ENCODE measurements around the gene COL18A1. TPM values are rescaled to one million over a fixed set of nuclear protein-coding genes. Genes with fewer than 3 reads are reported as not detected.
"Not testable (repeated sequence)": the region's sequence is repeated elsewhere in the genome, so short reads cannot be mapped to it uniquely, and the experiment has no call there.

Gene COL18A1
- total RNA-seq, 1 donor from 2014 or later: 1,391 TPM

DNA sequence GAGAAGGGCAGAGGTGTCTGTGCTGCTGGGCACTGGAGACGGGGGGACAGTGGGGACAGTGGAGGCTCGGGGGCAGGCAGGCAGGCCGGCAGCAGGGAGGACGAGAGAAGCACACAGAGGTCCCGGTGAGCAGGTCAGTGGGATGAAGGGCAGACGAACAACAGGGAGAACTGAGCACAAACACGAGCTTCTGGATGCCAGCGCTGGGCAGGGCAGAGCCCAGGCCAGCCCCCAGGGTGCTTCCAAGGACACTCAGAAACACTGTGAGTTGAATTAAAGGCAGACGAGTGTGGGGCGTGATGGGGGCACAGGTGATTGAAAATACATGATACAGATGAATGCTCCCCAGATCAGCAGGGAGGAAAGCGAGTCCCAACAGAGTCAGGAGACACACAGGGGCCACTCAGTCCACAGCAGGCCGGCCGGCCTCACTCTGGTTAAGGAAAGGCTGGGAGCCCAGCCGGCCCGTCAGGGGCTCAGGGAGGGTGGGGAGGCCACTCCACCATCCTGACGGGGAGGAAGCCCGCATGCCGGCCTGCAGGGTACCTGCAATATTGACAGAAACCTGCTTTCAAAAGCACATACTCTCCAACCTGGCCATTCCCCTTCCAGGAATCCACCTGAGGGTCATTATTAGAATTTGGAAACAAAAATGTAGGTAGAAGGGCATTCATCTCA lies 123.2 kb downstream of the COL18A1 start:
- no peak for DNase-seq (ENCODE audit: extremely low read depth, low read depth, low spot score)

DNA sequence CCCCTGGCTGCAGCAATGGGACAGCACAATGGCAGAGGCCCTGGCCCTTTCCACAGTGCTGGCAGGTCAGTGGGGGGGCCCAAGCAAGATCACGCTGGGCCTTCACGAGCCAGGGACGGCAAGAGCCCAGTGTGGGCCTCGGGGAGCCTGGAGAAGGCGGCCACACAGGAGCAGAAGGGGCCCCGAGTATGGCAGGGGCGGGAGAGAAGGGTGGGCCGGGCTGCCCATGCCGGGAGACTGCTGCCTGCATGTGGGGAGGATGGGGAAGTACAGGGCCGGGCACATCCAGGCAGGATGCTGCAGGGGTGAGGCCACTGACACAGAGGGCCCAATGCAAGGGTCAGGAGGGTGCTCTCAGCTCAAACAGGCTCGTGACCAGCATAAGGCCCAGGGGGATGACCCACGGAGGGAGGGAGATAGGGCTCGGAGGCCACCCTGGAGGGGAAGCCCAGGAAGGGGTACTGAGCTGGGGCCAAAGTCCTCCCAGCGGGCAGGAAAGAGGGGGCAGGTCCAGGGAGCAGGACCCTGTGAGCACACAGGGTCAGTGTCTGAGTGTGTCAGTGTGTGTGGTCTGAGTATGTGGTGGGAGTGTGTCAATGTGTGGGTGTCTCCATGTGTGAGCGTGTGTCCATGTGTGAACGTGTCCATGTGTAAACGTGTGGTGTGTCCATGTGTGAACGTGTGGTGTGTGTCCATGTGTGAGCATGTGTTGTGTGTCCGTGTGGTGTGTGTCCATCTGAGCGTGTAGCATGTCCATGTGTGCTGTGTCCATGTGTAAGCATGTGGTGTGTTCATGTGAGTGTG lies 124.2 kb downstream of the COL18A1 start:
- DNase-seq (ENCODE audit: extremely low read depth, low read depth, low spot score): no peak

DNA sequence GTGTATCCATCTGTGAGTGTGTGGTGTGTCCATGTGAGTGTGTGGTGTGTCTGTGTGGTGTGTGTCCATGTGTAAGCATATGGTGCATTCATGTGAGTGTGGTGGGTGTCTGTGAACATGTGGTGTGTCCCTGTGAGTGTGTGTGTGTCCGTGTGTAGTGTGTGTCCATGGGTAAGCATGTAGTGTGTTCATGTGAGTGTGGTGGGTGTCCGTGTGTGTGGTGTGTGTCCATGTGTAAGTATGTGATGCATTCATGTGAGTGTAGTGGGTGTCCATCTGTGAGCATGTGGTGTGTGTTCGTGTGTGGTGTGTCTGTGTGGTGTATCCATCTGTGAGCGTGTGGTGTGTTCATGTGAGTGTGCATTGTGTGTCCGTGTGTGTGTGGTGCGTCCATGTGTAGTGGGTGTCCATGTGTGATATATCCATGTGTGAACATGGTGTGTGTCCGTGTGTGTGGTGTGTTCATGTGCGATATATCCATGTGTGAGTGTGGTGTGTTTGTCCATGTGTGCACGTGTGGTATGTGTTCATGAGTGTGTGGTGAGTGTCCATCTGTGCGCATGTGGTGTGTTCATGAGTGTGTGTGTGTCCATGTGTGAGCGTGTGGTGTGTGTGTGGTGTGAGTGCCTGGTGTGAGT lies 124.9 kb downstream of the COL18A1 start:
- no peak for DNase-seq (ENCODE audit: extremely low read depth, low read depth, low spot score)

DNA sequence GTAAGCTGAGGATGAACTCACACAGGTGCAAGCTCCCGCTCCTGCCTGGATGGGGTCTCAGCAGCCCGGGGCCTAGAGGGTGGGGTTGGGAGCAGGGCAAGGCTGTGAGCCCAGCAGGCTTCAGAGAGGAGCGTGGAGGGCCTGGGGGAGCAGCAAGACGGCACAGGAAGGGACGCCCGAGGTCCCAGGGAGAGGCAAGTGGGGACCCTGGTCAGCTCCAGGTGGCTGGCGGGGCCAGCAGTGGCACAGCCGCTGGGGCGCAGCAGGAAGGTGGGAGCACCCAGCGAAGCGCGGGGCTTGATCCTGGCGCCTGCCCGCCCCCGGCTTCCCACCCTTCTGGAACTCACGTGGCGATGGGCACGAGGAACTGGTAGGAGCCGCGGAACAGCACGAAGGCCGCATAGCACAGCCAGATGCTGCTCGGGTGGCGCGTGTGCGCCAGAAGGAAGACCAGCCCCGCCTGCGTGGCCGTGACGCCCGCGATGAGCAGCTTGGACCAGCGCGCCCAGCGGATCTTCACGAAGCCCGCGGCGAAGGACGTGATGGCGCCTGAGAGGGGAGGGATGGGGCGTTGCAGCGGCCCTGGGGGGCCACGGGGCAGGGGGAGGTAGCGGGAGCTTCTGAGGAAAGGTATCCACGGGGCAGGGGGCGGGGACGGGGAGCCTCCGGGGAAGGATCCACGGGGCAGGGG lies 125.6 kb downstream of the COL18A1 start:
- DNase-seq (ENCODE audit: extremely low read depth, low read depth, low spot score): no peak

DNA sequence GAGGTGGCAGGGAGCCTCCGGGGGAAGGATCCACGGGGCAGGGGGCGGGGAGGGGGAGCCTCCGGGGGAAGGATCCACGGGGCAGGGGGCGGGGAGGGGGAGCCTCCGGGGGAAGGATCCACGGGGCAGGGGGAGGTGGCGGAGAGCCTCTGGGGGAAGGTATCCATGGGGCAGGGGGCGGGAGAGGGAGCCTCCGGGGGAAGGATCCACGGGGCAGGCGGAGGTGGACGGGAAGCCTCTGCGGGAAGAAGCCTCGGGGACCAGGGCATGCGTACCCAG lies 126.1 kb downstream of the COL18A1 start:
- not testable (repeated sequence) for DNase-seq (ENCODE audit: extremely low read depth, low read depth, low spot score)

DNA sequence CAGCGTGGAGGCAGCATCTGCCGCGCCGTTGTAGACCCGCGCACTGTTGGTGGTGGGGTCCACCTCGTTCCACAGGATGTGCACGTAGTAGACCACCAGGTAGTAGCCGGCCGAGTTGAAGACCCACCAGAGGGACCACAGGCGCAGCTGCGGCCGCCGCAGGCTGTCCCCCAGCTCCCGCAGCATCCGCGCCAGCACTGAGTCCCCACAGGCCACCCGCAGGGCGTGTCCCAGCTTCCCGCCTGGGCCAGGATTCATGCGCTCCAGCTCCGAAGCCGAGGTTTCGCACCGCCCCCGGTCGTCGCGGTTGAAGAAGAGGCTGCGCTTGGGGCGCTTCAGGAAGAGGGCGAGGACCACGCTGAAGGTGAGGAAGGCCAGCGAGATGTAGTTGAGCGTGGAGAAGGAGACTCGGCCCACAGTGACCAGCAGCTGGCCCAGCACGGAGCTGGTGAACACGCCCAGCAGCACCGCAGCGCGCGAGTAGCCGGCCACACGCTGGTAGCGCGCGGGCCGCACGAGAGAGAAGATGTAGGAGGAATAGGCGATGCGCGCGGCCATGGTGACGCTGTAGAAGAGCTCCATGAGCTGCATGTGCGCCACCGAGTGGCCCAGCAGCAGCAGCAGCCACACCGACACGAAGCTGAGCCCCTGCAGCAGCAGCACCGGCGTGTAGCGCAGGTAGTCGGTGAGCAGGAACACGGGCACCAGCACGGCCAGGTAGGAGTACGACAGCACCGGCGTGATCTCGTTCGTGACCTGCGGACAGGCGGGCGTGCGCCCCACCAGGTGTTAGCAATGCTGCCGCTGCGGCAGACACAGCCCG lies 126.6 kb downstream of the COL18A1 start:
- no peak for DNase-seq (ENCODE audit: extremely low read depth, low read depth, low spot score)

DNA sequence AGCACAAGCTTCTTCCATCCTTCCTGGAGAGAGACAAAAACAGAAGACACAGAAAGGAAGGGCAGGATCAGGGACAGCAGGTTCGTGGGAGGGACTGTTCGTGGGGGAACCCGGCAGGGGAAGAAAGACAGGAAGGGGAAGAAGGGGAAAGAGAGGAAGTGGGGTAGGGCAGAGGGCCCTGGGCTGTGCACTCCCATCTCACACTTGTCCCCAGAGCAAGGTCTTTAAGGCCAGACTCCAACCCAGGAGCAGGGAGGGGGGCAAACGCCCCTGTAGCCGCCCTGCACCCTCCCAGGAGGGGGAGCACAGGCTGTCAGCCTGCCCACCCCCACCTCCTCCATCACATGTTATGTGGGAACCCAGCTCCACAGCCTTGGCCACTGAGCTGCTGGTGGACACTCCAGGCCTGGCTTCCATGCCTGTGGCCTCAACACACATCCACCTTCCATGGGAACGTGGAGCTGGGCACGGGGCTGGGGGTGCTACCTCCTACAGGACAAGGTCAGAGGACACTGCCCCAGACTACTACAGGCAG lies 127.9 kb downstream of the COL18A1 start:
- no peak for DNase-seq (ENCODE audit: extremely low read depth, low read depth, low spot score)

DNA sequence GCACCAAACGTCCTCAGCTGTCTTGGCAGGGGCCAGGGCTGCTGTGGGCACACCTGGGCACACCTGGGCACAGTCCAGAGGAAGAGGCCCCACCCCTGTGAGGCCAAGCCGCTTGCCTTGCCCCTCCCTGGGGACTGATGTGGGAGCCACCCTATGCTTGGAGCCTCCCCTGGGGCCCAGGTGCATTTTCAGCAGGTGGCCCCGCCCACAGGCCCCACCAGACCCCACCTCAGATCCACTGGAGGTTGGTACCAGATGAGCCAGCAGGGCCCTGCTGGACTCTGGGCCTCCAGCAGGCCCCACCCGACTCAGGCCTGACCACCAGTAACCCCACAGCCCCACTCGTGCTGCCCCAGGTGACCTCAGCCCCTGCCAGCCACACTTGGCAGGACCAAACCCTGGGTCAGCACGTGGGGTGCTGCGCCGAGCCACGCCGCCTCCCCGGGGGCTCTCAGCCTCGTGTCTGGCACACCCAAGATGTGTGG lies 128.4 kb downstream of the COL18A1 start:
- DNase-seq (ENCODE audit: extremely low read depth, low read depth, low spot score): no peak

DNA sequence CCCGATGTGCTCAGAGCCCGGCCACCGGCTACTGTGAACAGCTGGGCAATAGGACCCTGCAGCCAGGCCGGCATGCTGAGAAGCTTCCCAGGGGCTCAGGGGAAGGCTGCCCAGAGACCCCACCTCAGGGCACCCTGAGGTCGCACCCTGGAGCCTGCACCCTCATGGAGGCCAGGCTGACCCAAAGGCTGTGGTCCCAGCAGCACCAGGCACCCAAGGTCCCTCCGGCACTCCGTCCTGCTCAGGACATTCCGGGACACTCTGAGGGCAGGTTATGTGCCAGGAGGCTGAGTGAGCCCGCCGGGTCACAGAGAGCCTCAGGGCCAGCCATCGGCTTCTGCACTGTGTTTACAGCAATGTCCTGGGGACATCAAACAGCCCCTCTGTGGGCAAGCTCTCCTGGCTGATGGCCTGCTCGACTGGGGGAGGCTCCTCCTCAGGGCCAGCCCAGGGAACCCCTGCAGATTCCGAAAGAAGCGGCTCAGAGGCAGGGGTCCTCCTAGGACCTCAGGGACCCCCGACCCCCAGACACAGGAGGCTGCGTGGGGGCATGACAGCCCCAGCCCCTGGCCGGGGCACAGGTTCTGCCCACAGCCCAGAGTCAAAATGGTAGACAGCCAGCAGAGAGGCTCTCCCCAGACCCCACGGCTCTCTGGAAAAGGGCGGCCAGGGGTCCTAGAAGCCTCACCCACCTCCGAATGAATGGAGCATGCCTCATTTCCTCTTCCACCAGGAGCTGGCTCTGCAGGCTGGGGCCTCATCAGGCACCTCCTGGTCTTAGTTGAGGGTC lies 129.1 kb downstream of the COL18A1 start:
- no peak for DNase-seq (ENCODE audit: extremely low read depth, low read depth, low spot score)

DNA sequence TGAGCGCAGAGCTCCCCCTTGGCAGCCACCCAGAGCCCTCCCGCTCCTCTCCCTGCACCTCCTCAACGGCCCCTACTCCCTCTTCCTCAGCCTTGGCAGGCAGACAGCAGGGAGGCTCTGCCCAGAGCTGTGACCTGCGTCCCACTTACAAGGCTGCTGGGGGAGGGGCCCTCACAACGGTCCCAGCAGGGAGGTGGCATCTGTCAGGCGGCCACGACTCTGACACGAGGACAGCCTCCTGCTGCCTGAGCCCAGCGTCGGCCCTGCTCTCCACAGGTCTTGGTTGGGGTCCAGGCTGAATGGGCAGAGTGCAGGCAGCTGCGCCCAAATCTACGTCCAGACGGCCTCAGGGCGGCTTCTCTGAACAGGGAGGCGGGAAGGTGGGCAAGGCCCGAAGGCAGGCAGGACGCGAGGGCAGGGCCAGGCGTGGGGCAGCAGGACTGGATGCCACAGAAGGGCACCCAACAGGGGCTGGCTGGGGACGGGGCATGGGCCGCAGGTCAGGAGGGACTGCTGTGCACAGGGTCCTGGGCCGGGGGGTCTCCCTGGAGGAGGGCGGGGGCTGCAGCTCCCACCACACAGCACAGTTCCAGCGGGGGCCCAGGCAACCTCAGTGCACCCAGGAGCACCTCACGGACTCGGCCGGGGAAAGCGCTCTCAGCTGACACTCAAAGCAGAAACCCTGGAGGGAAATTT lies 129.8 kb downstream of the COL18A1 start:
- no peak for DNase-seq (ENCODE audit: extremely low read depth, low read depth, low spot score)

DNA sequence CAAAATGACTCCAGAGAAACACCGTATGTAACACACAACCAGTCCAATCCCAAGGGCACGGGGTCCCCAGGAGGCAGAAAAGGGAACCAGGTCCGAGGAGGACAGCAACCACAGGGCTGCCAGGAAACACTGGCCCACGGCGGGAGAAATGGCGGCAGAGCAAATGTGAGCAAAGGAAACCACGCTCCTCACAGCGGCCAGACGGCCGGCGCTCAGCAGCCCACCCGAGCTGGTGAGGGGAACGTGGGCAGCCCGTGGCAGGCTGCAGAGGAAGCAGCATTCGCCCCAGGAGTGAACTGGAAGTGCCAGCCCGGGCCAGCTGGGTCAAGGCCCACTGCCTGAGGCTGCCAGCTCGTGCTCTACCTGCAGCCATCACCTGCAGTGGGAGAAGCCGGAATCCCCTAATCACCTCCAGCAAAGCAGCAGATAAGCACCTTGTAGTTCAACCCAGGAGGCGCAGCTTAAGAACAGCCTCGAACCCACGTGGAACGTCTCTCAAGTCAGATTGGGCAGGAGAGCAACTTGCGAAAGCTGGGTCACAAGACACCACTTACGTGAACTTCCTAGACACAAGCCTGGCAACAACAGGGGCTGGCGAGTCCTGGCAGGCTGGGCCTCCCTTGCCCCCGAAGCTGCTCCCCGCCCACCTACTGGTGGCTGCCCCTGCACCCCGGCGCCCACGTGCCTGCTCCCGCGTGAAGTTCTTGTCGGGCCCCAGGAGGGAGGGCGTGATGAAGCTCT lies 130.5 kb downstream of the COL18A1 start:
- no peak for DNase-seq (ENCODE audit: extremely low read depth, low read depth, low spot score)

DNA sequence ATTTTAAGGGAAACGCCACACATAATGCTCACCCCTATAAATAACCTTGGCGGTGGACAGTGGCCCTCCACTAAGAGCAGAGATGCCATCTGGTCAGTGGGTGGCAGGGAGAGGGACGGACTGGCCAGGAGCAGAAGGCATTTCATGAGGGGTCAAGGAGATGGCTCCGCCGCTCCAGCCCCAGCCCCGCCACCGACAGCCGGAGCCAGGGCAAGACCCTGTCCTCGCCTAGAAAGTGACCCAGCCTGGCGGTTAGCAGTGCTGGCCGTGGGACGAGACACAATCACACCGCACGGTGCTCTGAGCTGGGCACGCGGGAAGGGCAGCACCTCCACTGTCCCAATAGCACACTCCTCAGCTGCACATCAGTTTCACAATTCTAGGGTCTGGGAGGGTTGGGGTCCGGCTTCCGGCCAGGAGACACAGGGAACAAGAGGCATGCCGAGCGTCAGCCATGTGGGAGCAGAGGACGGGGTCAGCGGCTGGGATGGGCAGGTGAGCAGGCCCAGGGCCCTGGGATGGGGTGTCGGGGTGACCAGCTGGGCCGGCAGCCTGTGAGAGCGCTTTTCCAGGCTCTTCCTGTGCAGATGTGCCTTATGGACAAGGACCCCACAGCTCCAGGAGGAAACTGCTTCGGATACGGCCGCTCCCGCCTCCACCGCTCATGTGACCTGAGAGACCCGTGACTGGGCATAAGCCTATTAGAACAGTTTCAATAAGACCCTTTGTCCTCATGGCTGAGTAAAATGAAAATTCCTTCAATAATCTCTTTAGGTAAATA lies 131.5 kb downstream of the COL18A1 start:
- no peak for DNase-seq (ENCODE audit: extremely low read depth, low read depth, low spot score)

DNA sequence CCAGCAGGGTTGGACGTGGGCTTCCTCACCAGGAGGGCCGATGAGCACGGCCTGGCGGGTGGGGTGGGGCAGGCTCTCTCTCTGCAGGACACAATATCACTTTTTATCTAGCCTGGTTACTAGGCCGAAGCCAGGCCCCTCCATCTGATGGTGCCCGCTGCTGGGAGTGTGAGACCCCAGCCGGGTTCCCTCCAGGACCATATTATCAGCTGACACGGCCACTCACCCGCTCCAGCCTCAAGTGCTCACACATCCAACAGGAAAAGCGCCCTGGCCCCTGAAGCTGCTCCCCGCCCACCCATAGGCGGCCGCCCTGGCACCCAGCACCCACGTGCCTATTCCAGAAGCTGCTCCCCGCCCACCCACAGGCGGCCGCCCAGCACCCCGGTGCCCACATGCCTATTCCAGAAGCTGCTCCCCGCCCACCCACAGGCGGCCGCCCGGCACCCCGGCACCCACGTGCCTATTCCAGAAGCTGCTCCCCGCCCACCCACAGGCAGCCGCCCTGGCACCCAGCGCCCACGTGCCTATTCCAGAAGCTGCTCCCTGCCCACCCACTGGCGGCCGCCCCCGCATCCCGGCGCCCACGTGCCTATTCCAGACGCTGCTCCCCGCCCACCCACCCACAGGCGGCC lies 132.3 kb downstream of the COL18A1 start:
- no peak for DNase-seq (ENCODE audit: extremely low read depth, low read depth, low spot score)

DNA sequence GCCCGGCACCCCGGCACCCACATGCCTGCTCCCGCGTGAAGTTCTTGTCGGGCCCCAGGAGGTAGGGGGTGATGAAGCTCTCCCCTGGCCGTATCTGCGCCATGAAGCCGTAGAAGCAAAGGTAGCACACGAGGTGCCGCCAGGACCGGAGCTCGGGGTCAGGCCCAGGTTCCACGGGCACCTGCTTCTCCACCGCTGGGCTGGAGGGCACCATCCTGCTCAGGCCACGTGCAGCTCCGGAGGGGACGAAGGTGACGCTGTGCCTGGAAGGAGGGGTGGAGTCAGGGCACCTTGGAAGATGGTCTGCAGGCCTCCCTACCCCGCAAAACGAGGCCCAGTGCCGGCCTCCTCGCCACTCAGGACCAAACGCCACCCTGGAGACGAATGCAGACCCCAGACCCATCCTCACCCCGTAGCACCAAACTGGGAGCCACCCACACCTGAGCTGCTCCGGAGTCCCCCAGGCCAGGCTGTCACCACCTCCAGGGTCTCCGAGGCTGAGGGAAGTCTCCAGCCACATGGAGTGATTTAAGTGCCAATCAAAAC lies 132.9 kb downstream of the COL18A1 start:
- no peak for DNase-seq (ENCODE audit: extremely low read depth, low read depth, low spot score)

DNA sequence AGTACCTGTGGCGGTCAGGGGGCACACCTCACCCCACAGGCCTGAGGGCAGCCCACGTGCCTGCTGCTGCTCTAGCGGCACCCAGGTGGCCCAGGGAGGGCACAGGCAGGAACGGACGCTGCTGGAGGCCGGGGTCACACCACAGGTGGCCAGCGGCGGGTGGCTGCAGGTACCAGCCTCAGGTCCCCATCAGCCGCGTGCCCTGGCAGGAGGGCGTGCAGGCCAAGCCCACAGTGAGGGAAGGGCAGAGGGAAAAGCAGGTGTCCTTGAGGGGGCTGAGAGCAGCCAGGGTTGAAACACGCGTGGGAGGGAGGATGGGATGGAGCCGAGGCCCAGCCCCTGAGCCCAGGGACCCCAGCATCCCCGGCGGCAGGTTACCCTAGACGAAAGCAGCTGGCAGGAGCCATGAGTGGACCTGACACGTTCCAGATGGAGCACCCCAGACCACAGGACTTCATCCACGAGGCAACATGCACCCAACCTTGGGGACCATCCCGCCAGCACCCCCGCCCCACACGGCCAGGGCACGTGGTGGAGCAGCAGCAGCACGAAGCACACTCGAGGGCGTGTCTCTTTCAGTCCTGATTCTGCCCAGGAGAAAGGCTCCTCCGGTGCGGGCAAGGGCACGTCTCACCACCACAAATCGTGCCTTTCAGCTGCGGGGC lies 133.5 kb downstream of the COL18A1 start:
- DNase-seq (ENCODE audit: extremely low read depth, low read depth, low spot score): no peak

All from glomerular endothelial cell (primary cell).